ENCODE data around the gene WDR70. TPM values are rescaled to one million over a fixed set of nuclear protein-coding genes. Genes with fewer than 3 reads are reported as not detected.
"Not testable (repeated sequence)": the region's sequence is repeated elsewhere in the genome, so short reads cannot be mapped to it uniquely, and the experiment has no call there.

The WDR70 gene
- total RNA-seq, 1 donor from 2014 or later, result 28.9 TPM

DNA sequence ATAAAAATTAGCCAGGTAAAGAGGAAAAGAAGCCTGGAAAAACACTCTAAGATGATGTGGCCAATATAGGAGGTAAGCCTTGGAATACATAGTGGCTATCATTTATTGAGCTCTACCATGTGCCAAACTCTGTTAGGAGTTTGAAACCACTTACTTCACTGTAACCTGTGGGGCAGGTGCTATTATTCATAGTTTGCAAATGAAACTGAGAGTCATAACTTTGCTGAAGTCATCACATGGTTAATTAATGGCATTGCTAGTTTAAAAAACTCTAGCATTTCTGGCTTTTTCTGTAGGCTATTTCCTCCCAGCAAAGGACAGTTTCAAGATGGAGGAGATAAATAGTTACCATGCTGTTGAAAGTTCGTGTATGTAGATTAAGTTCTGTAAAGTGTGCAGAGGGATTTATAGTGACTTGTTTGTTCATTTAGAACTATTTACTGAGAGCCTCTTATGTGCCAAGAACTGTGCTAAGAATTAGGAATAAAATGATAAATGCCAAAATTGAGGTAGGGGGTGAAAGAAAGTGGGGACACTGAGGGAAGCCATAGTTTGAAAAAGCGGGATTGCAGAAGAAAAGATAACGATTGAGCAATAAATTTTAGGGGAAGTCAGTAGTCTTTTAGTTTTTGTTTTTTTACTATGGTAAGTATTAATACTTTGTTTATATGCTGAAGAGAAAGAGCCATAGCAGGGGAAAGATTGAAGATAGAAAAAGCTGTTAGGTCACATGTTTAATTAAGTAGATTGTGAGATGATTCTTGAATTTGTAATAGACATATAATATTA lies 57.2 kb downstream of the WDR70 start:
- DNase-seq (ENCODE audit: low spot score), result no peak
- Mint-ChIP-seq H3K36me3 (ENCODE audit: low read depth, unreplicated experiment) (no peaks in the 10 kb centered on the region), H3K4me1 (ENCODE audit: unreplicated experiment) (no peaks in the 10 kb centered on the region), H3K27me3 (ENCODE audit: unreplicated experiment) (peaks cover 3% of the 10 kb centered on the region), H3K4me3 (ENCODE audit: unreplicated experiment) (no peak overlapping the region), H3K27ac (ENCODE audit: unreplicated experiment) (no peak overlapping the region), H3K9me3 (ENCODE audit: unreplicated experiment) (no peaks in the 10 kb centered on the region)
- TF ChIP-seq, protein P1, sequence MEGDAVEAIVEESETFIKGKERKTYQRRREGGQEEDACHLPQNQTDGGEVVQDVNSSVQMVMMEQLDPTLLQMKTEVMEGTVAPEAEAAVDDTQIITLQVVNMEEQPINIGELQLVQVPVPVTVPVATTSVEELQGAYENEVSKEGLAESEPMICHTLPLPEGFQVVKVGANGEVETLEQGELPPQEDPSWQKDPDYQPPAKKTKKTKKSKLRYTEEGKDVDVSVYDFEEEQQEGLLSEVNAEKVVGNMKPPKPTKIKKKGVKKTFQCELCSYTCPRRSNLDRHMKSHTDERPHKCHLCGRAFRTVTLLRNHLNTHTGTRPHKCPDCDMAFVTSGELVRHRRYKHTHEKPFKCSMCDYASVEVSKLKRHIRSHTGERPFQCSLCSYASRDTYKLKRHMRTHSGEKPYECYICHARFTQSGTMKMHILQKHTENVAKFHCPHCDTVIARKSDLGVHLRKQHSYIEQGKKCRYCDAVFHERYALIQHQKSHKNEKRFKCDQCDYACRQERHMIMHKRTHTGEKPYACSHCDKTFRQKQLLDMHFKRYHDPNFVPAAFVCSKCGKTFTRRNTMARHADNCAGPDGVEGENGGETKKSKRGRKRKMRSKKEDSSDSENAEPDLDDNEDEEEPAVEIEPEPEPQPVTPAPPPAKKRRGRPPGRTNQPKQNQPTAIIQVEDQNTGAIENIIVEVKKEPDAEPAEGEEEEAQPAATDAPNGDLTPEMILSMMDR (IDR thresholded peaks at IDR 0.05; ENCODE audit: unreplicated experiment), result no peak

DNA sequence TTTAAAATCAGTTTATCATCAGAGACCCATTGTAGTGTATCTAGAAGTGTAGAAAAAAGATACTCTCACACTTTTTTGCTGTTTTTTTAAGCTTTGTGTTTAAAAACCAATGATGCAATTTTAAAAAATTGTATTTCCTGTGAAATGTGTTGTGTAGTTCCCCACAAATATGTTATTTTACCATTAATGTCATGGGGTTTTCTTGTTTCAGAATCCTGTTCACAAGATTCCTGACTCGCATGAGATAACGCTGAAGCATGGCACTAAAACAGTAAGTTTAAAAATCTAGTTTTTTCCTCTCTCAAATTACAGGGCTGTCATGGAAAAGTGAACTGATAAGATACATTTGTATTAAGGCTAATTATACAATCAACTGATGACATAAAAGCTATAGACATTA lies 58.6 kb downstream of the WDR70 start:
- H3K4me1 Mint-ChIP-seq (ENCODE audit: unreplicated experiment), result no peaks in the 10 kb centered on the region
- H3K9me3 Mint-ChIP-seq (ENCODE audit: unreplicated experiment), result no peaks in the 10 kb centered on the region
- TF ChIP-seq, protein P1 (IDR thresholded peaks at IDR 0.05; ENCODE audit: unreplicated experiment), result no peak
- H3K4me3 Mint-ChIP-seq (ENCODE audit: unreplicated experiment), result no peak overlapping the region
- no peaks in the 10 kb centered on the region for H3K36me3 Mint-ChIP-seq (ENCODE audit: low read depth, unreplicated experiment)
- peaks cover under 1% of the 10 kb centered on the region for H3K27me3 Mint-ChIP-seq (ENCODE audit: unreplicated experiment)
- no peak for DNase-seq (ENCODE audit: low spot score)
- no peak overlapping the region for H3K27ac Mint-ChIP-seq (ENCODE audit: unreplicated experiment)

DNA sequence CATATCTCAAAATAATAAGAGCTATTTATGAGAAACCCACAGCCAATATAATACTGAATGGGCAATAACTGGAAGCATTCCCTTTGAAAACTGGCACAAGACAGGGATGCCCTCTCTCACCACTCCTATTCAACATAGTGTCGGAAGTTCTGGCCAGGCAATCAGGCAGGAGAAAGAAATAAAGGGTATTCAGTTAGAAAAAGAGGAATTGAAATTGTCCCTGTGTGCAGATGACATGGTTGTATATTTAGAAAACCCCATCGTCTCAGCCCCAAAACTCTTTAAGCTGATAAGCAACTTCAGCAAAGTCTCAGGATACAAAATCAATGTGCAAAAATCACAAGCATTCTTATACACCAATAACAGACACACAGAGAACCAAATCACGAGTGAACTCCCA lies 66.7 kb downstream of the WDR70 start:
- H3K4me1 Mint-ChIP-seq (ENCODE audit: unreplicated experiment); H3K9me3 Mint-ChIP-seq (ENCODE audit: unreplicated experiment); H3K4me3 Mint-ChIP-seq (ENCODE audit: unreplicated experiment); H3K27ac Mint-ChIP-seq (ENCODE audit: unreplicated experiment); DNase-seq (ENCODE audit: low spot score); H3K27me3 Mint-ChIP-seq (ENCODE audit: unreplicated experiment): not testable (repeated sequence)
- H3K36me3 Mint-ChIP-seq (ENCODE audit: low read depth, unreplicated experiment), result peaks cover 33% of the 10 kb centered on the region

DNA sequence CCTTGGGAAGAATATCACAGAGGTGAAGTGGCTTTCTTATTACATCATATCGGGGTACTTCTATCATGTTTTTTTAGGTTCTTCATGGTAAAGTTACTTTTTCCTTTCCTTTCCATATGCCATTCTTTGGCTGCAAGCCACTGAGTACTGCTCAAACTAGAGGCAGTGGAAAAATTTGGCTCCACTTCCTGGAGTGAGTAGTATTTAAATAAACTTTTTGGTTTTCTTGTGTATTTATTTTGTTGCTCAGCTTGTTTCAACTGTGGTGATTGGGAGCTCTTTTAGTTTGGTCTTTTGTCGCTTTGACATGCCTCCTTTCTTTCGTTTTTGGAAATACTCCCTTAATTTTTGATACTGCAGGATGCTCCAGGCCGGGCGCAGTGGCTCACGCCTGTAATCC lies 69.8 kb downstream of the WDR70 start:
- Mint-ChIP-seq H3K36me3 (ENCODE audit: low read depth, unreplicated experiment) (peaks cover 53% of the 10 kb centered on the region), H3K27me3 (ENCODE audit: unreplicated experiment) (peaks cover 3% of the 10 kb centered on the region), H3K4me3 (ENCODE audit: unreplicated experiment) (no peak overlapping the region), H3K4me1 (ENCODE audit: unreplicated experiment) (no peaks in the 10 kb centered on the region), H3K9me3 (ENCODE audit: unreplicated experiment) (peaks cover 8% of the 10 kb centered on the region), H3K27ac (ENCODE audit: unreplicated experiment) (no peak overlapping the region)
- TF ChIP-seq, protein P1 (IDR thresholded peaks at IDR 0.05; ENCODE audit: unreplicated experiment), result no peak
- no peak for DNase-seq (ENCODE audit: low spot score)

DNA sequence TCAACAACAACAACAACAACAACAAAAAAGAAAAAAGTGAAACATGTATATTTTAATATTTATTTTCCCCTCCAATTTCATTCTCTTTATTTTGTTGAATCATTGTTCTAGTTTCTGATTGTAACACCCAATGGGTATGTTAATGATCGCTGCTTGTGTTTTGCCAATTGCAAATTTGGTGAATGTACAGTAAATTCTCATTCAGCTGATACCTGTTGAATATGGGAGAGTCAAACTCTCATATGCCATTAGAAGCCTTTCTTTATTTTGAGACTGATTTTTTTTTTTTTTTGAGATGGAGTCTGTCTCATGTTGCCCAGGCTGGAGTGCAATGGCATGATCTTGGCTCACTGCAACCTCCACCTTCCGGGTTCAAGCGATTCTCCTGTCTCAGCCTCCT lies 72.9 kb downstream of the WDR70 start:
- not testable (repeated sequence) for H3K27ac Mint-ChIP-seq (ENCODE audit: unreplicated experiment); DNase-seq (ENCODE audit: low spot score); H3K27me3 Mint-ChIP-seq (ENCODE audit: unreplicated experiment); H3K9me3 Mint-ChIP-seq (ENCODE audit: unreplicated experiment); H3K4me1 Mint-ChIP-seq (ENCODE audit: unreplicated experiment)
- H3K4me3 Mint-ChIP-seq (ENCODE audit: unreplicated experiment), result peak overlapping the region; percentile 79
- peaks cover 34% of the 10 kb centered on the region for H3K36me3 Mint-ChIP-seq (ENCODE audit: low read depth, unreplicated experiment)

DNA sequence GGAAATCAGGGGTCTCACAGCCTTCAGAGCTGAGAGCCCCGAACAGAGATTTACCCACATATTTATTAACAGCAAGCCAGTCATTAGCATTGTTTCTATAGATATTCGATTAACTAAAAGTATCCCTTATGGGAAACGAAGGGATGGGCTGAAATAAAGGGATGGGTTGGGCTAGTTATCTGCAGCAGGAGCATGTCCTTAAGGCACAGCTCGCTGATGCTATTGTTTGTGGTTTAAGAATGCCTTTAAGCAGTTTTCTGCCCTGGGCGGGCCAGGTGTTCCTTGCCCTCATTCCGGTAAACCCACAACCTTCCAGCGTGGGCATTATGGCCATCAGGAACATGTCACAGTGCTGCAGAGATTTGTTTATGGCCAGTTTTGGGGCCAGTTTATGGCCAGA lies 74.1 kb downstream of the WDR70 start:
- H3K4me3 Mint-ChIP-seq (ENCODE audit: unreplicated experiment); H3K4me1 Mint-ChIP-seq (ENCODE audit: unreplicated experiment); H3K27me3 Mint-ChIP-seq (ENCODE audit: unreplicated experiment); H3K27ac Mint-ChIP-seq (ENCODE audit: unreplicated experiment); DNase-seq (ENCODE audit: low spot score); H3K9me3 Mint-ChIP-seq (ENCODE audit: unreplicated experiment): not testable (repeated sequence)
- H3K36me3 Mint-ChIP-seq (ENCODE audit: low read depth, unreplicated experiment), result peaks cover 34% of the 10 kb centered on the region

DNA sequence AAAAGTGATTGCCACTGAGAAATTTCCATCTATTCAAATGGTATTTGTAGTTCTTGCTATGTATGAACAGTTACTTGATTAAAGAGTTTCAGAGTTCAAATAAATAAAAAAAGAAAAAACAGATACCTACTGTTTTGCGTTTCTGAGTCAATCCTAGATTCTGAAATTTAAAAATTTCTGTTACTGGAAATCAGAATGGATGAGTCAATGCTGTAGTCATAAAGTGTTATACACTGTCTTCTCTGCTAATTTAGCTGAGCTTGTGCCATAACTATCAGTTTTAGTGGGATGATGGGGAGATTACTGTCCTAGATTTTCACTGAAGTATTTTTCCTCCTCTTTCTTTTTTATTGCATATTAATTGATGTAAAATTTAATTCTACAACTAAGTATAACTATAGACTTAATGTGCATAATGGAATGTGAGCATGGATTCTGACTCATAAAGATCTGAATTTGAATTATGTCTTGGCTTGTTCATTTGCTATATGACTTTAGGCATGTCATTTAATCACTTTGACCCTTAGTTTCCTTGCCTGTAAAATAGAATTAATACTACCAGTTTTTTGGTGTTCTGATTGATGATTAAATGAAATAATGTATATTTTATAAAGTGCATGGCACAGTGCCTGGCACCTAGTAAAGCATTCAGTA lies 75.4 kb downstream of the WDR70 start:
- H3K4me3 Mint-ChIP-seq (ENCODE audit: unreplicated experiment); H3K27me3 Mint-ChIP-seq (ENCODE audit: unreplicated experiment); DNase-seq (ENCODE audit: low spot score); H3K4me1 Mint-ChIP-seq (ENCODE audit: unreplicated experiment); H3K27ac Mint-ChIP-seq (ENCODE audit: unreplicated experiment); H3K9me3 Mint-ChIP-seq (ENCODE audit: unreplicated experiment): not testable (repeated sequence)
- H3K36me3 Mint-ChIP-seq (ENCODE audit: low read depth, unreplicated experiment), result peaks cover 30% of the 10 kb centered on the region

DNA sequence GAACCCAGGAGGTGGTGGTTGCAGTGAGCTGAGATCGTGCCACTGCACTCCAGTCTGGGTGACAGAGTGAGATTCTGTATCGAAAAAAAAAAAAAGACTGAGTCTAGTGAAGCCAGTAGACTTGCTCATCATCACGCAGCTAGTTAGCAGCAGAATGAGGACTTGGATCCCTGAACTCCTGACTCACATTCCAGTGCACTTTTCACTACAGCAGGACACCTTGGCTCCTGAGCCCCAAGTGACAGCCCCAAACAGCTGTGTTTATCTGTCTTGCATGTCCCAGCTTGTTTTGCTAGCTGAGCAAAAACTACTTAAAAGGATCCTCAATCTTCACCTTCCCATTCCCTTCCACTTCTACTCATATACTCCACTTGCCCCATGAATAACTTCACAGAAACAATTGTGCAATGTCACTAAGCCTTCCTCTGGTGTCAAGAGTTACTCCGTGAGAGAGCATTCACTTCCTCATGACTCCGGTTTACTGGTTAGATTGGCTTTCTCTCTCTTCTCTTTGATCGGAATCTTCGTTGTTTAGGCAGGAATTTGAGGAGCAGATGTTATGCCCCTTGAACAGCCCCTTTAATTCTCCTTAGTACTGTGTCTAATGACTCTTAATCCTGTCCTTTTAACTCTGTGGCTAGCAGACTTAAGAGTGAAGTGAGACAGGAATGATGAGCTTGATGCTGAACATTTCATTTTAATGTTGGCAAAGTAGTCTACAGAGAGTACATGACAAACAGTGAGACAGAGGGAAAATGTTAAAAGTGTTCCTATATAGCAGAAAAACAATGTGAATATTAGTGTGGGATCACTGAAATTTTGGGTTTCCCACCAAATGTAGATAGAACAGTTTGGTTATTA lies 84.3 kb downstream of the WDR70 start:
- not testable (repeated sequence) for H3K27ac Mint-ChIP-seq (ENCODE audit: unreplicated experiment); DNase-seq (ENCODE audit: low spot score); H3K27me3 Mint-ChIP-seq (ENCODE audit: unreplicated experiment); H3K9me3 Mint-ChIP-seq (ENCODE audit: unreplicated experiment); H3K4me1 Mint-ChIP-seq (ENCODE audit: unreplicated experiment); H3K36me3 Mint-ChIP-seq (ENCODE audit: low read depth, unreplicated experiment)
- peak overlapping the region; percentile 1 for H3K4me3 Mint-ChIP-seq (ENCODE audit: unreplicated experiment)

DNA sequence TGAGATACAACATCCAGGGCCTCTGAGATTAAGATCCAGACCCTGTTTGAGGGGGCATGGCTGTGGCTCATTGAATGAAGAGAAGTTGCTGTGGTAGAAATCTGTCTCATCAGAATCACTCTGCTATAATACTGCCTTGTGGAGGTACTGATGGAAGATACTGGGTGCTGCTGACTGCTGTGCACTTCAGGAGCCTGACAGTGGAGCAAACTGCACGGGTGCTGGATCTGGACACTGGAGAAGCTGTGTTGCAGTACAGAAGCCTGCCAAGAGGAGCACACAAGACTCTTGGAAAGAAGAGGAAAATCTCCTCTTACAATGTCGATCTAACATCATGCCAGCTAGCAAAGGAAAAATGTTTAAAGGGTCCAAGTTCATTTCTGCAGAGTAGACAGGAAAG lies 85.5 kb downstream of the WDR70 start:
- not testable (repeated sequence) for H3K9me3 Mint-ChIP-seq (ENCODE audit: unreplicated experiment); H3K4me3 Mint-ChIP-seq (ENCODE audit: unreplicated experiment); H3K27me3 Mint-ChIP-seq (ENCODE audit: unreplicated experiment); DNase-seq (ENCODE audit: low spot score); H3K4me1 Mint-ChIP-seq (ENCODE audit: unreplicated experiment); H3K36me3 Mint-ChIP-seq (ENCODE audit: low read depth, unreplicated experiment); H3K27ac Mint-ChIP-seq (ENCODE audit: unreplicated experiment)

All from endothelial cell (in vitro differentiated cells).